Uterus (tissue), 4 donors: Measurements from ENCODE around the gene POU2AF3. TPM values are rescaled to one million over a fixed set of nuclear protein-coding genes. Genes with fewer than 3 reads are reported as not detected.
"Not testable (repeated sequence)": the region's sequence is repeated elsewhere in the genome, so short reads cannot be mapped to it uniquely, and the experiment has no call there.

Experiments
- DNase-seq, 2 donors: peaks; one replicate each; pipeline ENCODE4 v3.0.0-alpha.2; 2019 to 2020
- H3K27ac ChIP-seq, 2 donors: fragments of 200-600 bp; sonication (generic); 1 replicate in 1 of 2; 2 replicates in 1 of 2; pipeline ENCODE4 v1.5.1; 2016 to 2018
- H3K27me3 ChIP-seq, 2 donors: fragments of 200-600 bp; sonication (generic); one replicate each; pipeline ENCODE4 v1.5.1; 2018 to 2019; ENCODE audit warnings: control low read depth in 1 of 2
- H3K36me3 ChIP-seq, 2 donors: fragments of 200-600 bp; sonication (generic); one replicate each; pipeline ENCODE4 v1.5.1; 2019; ENCODE audit warnings: control low read depth in 1 of 2
- H3K4me1 ChIP-seq, 2 donors: fragments of 200-600 bp; sonication (generic); one replicate each; pipeline ENCODE4 v1.5.1; 2018 to 2019; ENCODE audit warnings: control low read depth in 1 of 2
- H3K4me3 ChIP-seq, 2 donors: fragments of 200-600 bp; sonication (generic); 1 replicate in 1 of 2; 2 replicates in 1 of 2; pipeline ENCODE4 v1.5.1; 2018 to 2019; ENCODE audit warnings: mild to moderate bottlenecking in 1 of 2
- H3K9me3 ChIP-seq, 2 donors: fragments of 200-600 bp; sonication (generic); one replicate each; pipeline ENCODE4 v1.5.1; 2019; ENCODE audit warnings: control low read depth in 1 of 2
- CTCF ChIP-seq, 4 experiments: fragments of 200-600 bp in 2 of 4; fragments of 450-650 bp in 2 of 4; sonication (generic) in 2 of 4; IDR thresholded peaks; one replicate each; pipeline ENCODE4 v1.5.1; 2016 to 2019; ENCODE audit warnings: antibody characterized with exemption in 4 of 4, mild to moderate bottlenecking in 2 of 4, moderate library complexity in 1 of 4
- POLR2A ChIP-seq, 2 donors: fragments of 450-650 bp; IDR thresholded peaks; one replicate each; pipeline ENCODE4 v1.6.1; 2016; ENCODE audit warnings: antibody characterized with exemption in 2 of 2, mild to moderate bottlenecking in 1 of 2, moderate library complexity in 1 of 2
- intact Hi-C: fragments of 100-400 bp; cut with DNase I; formaldehyde crosslinking; loops from one replicate; pipeline ENCODE4 v1.15.1; 2023; ENCODE audit warnings: low total_unique reads
- total RNA-seq, 4 donors: library from RNA; depleted of rRNA in 3 of 4; stranded (reverse); fragments of >200 nt in 3 of 4; gene quantifications; one replicate each; pipeline versions ENCODE4 v1.1.0 to v1.2.4, GENCODE V29; 2014 to 2023
- donor health status: DM: yes; HTN: yes; CAD: no.

Gene POU2AF3
- total RNA-seq, 4 donors from 2014 or later, result 0.97 to 13.2 (median 6.2) TPM

- H3K36me3 ChIP-seq, result no peaks in the 10 kb centered on the region
- no peaks in the 10 kb centered on the region for H3K4me1 ChIP-seq
- no peak for TF ChIP-seq CTCF (IDR thresholded peaks at IDR 0.05)
- TF ChIP-seq POLR2A (IDR thresholded peaks at IDR 0.05), result no peak
- no peaks in the 10 kb centered on the region for H3K27me3 ChIP-seq
- no peaks in the 10 kb centered on the region for H3K9me3 ChIP-seq
- no peak for DNase-seq
- intact Hi-C loops, result no loop called here
- no peak overlapping the region for H3K27ac ChIP-seq
- no peak overlapping the region for H3K4me3 ChIP-seq
These were observed 20.9 kb downstream of the POU2AF3 start for GRCh38 chr11:111319296-111319695.

- DNase-seq, H3K4me1 ChIP-seq, H3K36me3 ChIP-seq, H3K27ac ChIP-seq, H3K27me3 ChIP-seq, intact Hi-C loops, H3K4me3 ChIP-seq, H3K9me3 ChIP-seq: not testable (repeated sequence)
These were observed 21.9 kb downstream of the POU2AF3 start for GRCh38 chr11:111320199-111320598.

GRCh38 chr11:111320728-111321568 lies 22.6 kb downstream of the POU2AF3 start:
- intact Hi-C loops, result no loop called here
- DNase-seq, result no peak
- no peak overlapping the region for H3K27ac ChIP-seq
- H3K9me3 ChIP-seq, result no peaks in the 10 kb centered on the region
- H3K27me3 ChIP-seq, result no peaks in the 10 kb centered on the region
- H3K4me1 ChIP-seq, result no peaks in the 10 kb centered on the region
- no peaks in the 10 kb centered on the region for H3K36me3 ChIP-seq
- TF ChIP-seq POLR2A (IDR thresholded peaks at IDR 0.05) (no peak), CTCF (IDR thresholded peaks at IDR 0.05) (no peak)
- no peak overlapping the region for H3K4me3 ChIP-seq

- Histone ChIP-seq H3K27ac (no peak overlapping the region), H3K36me3 (no peaks in the 10 kb centered on the region), H3K27me3 (no peaks in the 10 kb centered on the region), H3K9me3 (no peaks in the 10 kb centered on the region), H3K4me3 (no peak overlapping the region), H3K4me1 (no peaks in the 10 kb centered on the region)
- TF ChIP-seq CTCF (IDR thresholded peaks at IDR 0.05), result no peak
- no peak for TF ChIP-seq POLR2A (IDR thresholded peaks at IDR 0.05)
- intact Hi-C loops, result no loop called here
- DNase-seq, result no peak
These were observed 24.2 kb downstream of the POU2AF3 start for GRCh38 chr11:111322534-111322933.

- intact Hi-C loops, result no loop called here
- no peak for TF ChIP-seq POLR2A (IDR thresholded peaks at IDR 0.05)
- TF ChIP-seq CTCF (IDR thresholded peaks at IDR 0.05), result no peak
- no peaks in the 10 kb centered on the region for H3K27me3 ChIP-seq
These were observed 26.0 kb downstream of the POU2AF3 start for GRCh38 chr11:111324277-111324720.

More at GRCh38 chr11:111324277-111324720, 26.0 kb downstream of the POU2AF3 start:
- no peak overlapping the region for H3K4me3 ChIP-seq
- peak overlapping the region; percentile 71 to 85 for H3K27ac ChIP-seq
- H3K4me1 ChIP-seq, result no peaks in the 10 kb centered on the region
- no peaks in the 10 kb centered on the region for H3K9me3 ChIP-seq
- no peaks in the 10 kb centered on the region for H3K36me3 ChIP-seq
- DNase-seq, result no peak
